ENCODE results near the gene FES. TPM values are rescaled to one million over a fixed set of nuclear protein-coding genes. Genes with fewer than 3 reads are reported as not detected.
"Not testable (repeated sequence)": the region's sequence is repeated elsewhere in the genome, so short reads cannot be mapped to it uniquely, and the experiment has no call there.

The FES gene
- total RNA-seq, 1 donor from 2014 or later, result 3.1 TPM

- H3K4me3 Mint-ChIP-seq, result no peak overlapping the region
- H3K27me3 Mint-ChIP-seq, result no peaks in the 10 kb centered on the region
- H3K36me3 Mint-ChIP-seq, result peaks cover 12% of the 10 kb centered on the region
- H3K4me1 Mint-ChIP-seq (ENCODE audit: unreplicated experiment), result no peaks in the 10 kb centered on the region
- TF ChIP-seq, protein P1, sequence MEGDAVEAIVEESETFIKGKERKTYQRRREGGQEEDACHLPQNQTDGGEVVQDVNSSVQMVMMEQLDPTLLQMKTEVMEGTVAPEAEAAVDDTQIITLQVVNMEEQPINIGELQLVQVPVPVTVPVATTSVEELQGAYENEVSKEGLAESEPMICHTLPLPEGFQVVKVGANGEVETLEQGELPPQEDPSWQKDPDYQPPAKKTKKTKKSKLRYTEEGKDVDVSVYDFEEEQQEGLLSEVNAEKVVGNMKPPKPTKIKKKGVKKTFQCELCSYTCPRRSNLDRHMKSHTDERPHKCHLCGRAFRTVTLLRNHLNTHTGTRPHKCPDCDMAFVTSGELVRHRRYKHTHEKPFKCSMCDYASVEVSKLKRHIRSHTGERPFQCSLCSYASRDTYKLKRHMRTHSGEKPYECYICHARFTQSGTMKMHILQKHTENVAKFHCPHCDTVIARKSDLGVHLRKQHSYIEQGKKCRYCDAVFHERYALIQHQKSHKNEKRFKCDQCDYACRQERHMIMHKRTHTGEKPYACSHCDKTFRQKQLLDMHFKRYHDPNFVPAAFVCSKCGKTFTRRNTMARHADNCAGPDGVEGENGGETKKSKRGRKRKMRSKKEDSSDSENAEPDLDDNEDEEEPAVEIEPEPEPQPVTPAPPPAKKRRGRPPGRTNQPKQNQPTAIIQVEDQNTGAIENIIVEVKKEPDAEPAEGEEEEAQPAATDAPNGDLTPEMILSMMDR (conservative IDR thresholded peaks at IDR 0.05), result no peak
- DNase-seq (ENCODE audit: extremely low spot score, unreplicated experiment), result no peak
- no peak overlapping the region for H3K27ac Mint-ChIP-seq
- H3K9me3 Mint-ChIP-seq, result no peaks in the 10 kb centered on the region
Measured at GRCh38 chr15:90917569-90917968, 33.3 kb downstream of the FES start.

DNA sequence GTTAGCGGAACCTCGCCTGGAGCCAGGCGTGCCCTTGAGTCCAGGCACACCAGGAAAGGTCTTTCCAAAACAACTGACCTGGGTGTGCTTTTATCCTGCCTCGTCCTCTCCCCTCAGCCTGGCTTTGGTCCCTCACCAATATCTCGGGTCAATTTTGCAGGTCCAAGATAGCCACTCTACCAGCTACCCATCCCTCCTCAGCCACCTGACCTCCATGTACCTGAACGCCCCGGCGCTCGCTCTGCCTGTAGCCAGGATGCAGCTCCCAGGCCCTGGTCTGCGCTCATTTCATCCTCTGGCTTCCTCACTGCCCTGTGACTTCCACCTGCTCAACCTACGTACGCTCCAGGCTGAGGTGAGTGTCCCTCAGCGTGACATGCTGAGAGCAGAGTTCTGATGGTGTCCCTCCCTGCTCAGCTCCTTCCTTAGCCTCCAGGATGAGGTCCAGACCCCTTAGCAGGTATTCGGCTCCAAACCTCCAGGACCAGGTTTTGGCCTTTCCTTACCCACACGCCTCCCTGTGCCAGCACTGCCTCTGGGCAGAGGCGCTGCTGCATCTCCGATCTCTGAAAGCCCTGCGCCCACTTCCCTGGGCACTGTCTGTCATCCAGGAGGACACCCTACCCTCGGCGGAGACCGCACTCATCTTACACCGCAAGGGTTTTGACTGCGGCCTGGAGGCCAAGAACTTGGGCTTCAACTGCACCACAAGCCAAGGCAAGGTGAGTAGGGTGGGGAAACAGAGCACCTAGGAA lies 33.9 kb downstream of the FES start:
- H3K4me1 Mint-ChIP-seq (ENCODE audit: unreplicated experiment), result no peaks in the 10 kb centered on the region
- no peaks in the 10 kb centered on the region for H3K9me3 Mint-ChIP-seq
- peaks cover 12% of the 10 kb centered on the region for H3K36me3 Mint-ChIP-seq
- no peak overlapping the region for H3K27ac Mint-ChIP-seq
- no peaks in the 10 kb centered on the region for H3K27me3 Mint-ChIP-seq
- no peak overlapping the region for H3K4me3 Mint-ChIP-seq
- TF ChIP-seq, protein P1 (conservative IDR thresholded peaks at IDR 0.05), result no peak
- DNase-seq (ENCODE audit: extremely low spot score, unreplicated experiment), result no peak

DNA sequence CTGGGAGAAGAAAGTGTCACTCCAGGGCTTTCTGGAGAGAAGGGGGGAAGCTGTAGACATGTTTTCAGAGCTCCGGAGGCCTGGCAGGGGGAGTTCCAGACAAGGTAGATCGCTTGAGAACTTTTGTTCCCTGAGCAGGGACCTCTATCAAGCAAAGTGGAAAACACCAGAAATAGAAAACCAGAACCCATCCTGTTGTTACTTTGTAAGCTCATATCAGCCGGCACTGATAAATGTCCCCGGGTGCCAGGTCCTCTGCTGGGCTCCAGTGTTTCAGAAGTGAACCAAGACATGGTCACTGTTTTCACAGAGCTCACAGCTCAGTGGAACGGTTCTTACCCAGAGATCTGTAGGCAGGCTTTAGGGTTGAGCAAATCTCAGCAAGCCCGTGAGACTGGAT lies 34.5 kb downstream of the FES start:
- H3K4me3 Mint-ChIP-seq, result no peak overlapping the region
- peaks cover 12% of the 10 kb centered on the region for H3K36me3 Mint-ChIP-seq
- H3K4me1 Mint-ChIP-seq (ENCODE audit: unreplicated experiment), result no peaks in the 10 kb centered on the region
- no peak for DNase-seq (ENCODE audit: extremely low spot score, unreplicated experiment)
- TF ChIP-seq, protein P1 (conservative IDR thresholded peaks at IDR 0.05), result no peak
- no peaks in the 10 kb centered on the region for H3K9me3 Mint-ChIP-seq
- H3K27me3 Mint-ChIP-seq, result no peaks in the 10 kb centered on the region
- no peak overlapping the region for H3K27ac Mint-ChIP-seq

- H3K4me1 Mint-ChIP-seq (ENCODE audit: unreplicated experiment), result no peaks in the 10 kb centered on the region
- no peaks in the 10 kb centered on the region for H3K27me3 Mint-ChIP-seq
- H3K9me3 Mint-ChIP-seq, result no peaks in the 10 kb centered on the region
- H3K27ac Mint-ChIP-seq, result no peak overlapping the region
- H3K36me3 Mint-ChIP-seq, result peaks cover 8% of the 10 kb centered on the region
- no peak for DNase-seq (ENCODE audit: extremely low spot score, unreplicated experiment)
- H3K4me3 Mint-ChIP-seq, result no peak overlapping the region
- TF ChIP-seq, protein P1 (conservative IDR thresholded peaks at IDR 0.05), result no peak
Measured at GRCh38 chr15:90921887-90922286, 37.6 kb downstream of the FES start.

DNA sequence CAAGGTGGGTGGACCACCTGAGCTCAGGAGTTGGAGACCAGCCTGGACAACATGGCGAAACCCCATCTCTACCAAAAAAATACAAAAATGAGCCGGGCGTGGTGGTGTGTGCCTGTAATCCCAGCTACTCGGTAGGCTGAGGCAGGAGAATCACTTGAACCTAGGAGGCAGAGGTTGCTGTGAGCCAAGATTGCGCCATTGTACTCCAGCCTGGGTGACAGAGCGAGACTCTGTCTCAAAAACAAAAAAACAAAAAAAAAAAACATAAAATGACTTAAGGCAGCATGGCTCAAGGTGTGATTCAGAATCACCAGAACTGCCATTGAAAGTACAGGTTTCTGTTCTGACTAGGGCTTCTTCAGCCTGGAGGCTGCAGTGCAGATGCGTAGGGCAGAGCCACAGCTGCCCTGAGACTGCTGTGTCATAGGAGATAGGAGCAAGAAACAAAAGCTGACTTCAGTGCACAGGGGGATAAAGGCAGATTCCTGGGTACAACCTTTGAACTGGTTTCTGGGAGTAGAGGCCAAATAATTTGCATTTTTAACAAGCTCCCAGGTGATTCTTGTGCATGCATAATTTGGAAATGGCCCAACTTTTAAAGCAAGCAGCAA lies 38.5 kb downstream of the FES start:
- not testable (repeated sequence) for H3K27me3 Mint-ChIP-seq; H3K4me3 Mint-ChIP-seq; H3K36me3 Mint-ChIP-seq; H3K9me3 Mint-ChIP-seq; DNase-seq (ENCODE audit: extremely low spot score, unreplicated experiment); H3K4me1 Mint-ChIP-seq (ENCODE audit: unreplicated experiment); H3K27ac Mint-ChIP-seq

- DNase-seq (ENCODE audit: extremely low spot score, unreplicated experiment), result no peak
- peaks cover 5% of the 10 kb centered on the region for H3K36me3 Mint-ChIP-seq
- TF ChIP-seq, protein P1 (conservative IDR thresholded peaks at IDR 0.05), result no peak
- H3K4me1 Mint-ChIP-seq (ENCODE audit: unreplicated experiment), result no peaks in the 10 kb centered on the region
- no peaks in the 10 kb centered on the region for H3K9me3 Mint-ChIP-seq
- H3K27me3 Mint-ChIP-seq, result no peaks in the 10 kb centered on the region
- H3K4me3 Mint-ChIP-seq, result no peak overlapping the region
- no peak overlapping the region for H3K27ac Mint-ChIP-seq
Measured at GRCh38 chr15:90924375-90924774, 40.1 kb downstream of the FES start.

- H3K36me3 Mint-ChIP-seq; H3K27me3 Mint-ChIP-seq; H3K4me1 Mint-ChIP-seq (ENCODE audit: unreplicated experiment); DNase-seq (ENCODE audit: extremely low spot score, unreplicated experiment); H3K4me3 Mint-ChIP-seq; H3K27ac Mint-ChIP-seq; H3K9me3 Mint-ChIP-seq: not testable (repeated sequence)
Measured at GRCh38 chr15:90926766-90927165, 42.5 kb downstream of the FES start.

DNA sequence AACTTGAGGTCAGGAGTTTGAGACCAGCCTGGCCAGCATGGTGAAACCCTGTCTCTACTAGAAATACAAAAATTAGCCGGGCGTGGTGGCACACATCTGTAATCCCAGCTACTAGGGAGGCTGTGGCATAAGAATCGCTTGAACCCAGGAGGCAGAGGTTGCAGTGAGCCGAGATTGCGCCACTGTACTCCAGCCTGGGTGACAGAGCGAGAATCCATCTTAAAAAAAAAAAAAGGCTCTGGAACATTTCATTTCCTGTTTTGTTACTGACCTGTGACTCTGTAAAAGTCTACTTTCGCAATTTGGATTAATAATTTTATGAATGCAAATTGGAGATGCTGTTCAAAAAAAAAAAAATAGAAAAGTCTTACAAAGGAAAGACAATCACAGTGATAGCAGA lies 43.8 kb downstream of the FES start:
- H3K9me3 Mint-ChIP-seq; H3K36me3 Mint-ChIP-seq; H3K27ac Mint-ChIP-seq; H3K27me3 Mint-ChIP-seq; DNase-seq (ENCODE audit: extremely low spot score, unreplicated experiment); H3K4me3 Mint-ChIP-seq: not testable (repeated sequence)
- peaks cover 12% of the 10 kb centered on the region for H3K4me1 Mint-ChIP-seq (ENCODE audit: unreplicated experiment)

Measured in type B pancreatic cell (in vitro differentiated cells).